ENCODE measurements around the gene SVOPL.

Gene SVOPL

DNA sequence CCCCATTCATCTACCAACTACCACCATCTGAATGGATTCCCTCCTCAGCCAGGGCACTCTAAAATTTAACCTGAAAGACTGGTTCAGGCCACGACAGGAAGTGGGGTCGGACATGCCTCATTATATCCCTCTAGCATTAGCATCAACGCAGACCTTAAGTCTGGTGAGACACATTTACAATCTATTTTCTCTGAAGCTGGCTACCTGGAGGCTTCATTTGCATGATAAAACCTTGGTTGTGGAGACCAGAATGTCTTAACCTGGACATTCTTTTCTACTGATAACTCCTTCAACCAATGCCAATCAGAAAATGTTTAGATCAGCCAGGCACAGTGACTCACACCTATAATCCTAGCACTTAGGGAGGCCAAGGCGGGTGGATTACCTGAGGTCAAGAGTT is 42.3 kb downstream of the SVOPL start:
- no peak for DNase-seq

- no peak for DNase-seq
Measured at GRCh38 chr7:138657854-138658386, 43.2 kb downstream of the SVOPL start.

DNA sequence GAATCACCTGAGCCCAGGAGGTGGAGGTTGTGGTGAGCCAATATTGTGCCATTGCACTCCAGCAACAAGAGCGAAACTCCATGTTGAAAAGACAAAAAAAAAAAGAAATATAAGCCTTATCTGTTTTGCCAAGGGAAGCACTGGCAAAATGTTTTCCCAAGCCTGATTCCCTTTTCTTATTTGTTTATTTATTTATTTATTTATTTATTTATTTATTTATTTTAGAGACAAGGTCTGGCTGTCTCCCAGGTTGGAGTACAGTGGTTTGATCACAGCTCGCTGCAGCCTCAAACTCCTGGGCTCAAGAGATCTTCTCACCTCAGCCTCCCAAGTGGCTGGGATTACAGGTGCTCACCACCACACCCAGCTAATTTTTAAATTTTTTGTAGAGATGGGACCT is 44.2 kb downstream of the SVOPL start:
- DNase-seq = no peak

GRCh38 chr7:138654616-138655015 is 46.5 kb downstream of the SVOPL start:
- DNase-seq = no peak

DNA sequence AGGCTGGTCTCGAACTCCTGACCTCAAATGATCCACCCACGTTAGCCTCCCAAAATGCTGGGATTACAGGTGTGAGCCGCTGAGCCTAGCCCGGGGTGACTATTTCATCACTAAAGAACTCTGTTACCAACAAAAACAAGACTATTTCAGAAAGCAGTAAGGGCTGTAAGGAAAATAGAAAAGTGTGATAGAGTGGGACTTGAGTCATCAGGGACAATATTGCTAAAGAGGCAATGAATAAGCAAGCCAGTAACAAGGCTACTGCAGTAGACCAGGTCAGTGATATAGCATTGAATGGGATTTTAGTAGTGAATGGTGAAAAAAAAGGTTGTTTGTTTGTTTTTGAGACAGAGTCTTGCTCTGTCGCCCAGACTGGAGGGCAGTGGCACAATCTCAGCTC is 51.7 kb downstream of the SVOPL start:
- no peak for DNase-seq

GRCh38 chr7:138645284-138645683 is 55.9 kb downstream of the SVOPL start:
- no peak for DNase-seq

- DNase-seq = no peak
Measured at GRCh38 chr7:138632826-138633602, 68.1 kb downstream of the SVOPL start.

GRCh38 chr7:138632384-138632783 is 68.8 kb downstream of the SVOPL start:
- DNase-seq = no peak

DNA sequence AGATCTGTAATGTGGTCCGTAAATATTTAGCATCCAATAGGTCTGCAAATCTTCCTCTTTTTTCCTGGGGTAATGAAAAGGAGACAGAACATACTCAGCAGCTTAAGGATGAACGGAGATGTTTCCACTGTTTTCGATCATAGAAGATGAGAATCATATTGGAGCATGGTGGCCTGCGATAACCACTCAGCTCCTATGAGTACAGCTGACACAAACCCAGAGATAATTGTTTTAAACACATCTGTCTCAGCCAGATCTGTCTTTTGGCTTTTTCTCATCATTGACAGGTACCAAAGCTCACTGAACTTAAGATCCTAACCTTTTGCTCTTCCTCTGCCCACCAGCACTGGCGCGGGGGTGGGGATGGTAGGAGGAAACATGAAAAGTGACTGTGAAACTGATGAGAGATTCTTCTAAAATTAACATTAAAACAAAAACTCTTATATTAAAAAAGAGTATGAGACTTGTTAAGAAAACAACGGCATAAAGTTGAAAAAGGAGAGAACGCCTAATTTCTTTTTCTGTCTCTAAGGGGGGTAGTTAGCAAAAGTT is 71.0 kb downstream of the SVOPL start:
- DNase-seq = no peak

GRCh38 chr7:138627361-138627760 is 73.8 kb downstream of the SVOPL start:
- no peak for DNase-seq

DNA sequence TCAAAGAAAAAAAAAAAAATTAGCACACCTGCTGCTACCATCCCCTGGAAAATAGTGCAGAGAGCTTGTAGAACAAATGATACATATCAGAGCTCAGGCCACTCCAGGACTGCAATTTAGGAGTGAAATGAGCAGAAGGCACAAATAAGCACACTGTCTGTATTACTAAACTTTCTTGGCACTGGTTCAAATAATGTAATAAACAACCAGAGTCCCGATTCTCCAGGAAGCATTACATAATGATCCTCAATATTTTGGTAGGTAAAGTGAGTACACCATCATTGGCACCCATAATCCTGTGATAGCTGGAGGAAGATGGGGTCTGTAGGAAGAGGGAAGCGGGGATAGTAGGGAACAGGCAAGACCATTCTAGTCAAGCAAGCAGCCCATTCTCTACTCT is 74.3 kb downstream of the SVOPL start:
- no peak for DNase-seq

- no peak for DNase-seq
Measured at GRCh38 chr7:138625849-138626230, 75.3 kb downstream of the SVOPL start.

DNA sequence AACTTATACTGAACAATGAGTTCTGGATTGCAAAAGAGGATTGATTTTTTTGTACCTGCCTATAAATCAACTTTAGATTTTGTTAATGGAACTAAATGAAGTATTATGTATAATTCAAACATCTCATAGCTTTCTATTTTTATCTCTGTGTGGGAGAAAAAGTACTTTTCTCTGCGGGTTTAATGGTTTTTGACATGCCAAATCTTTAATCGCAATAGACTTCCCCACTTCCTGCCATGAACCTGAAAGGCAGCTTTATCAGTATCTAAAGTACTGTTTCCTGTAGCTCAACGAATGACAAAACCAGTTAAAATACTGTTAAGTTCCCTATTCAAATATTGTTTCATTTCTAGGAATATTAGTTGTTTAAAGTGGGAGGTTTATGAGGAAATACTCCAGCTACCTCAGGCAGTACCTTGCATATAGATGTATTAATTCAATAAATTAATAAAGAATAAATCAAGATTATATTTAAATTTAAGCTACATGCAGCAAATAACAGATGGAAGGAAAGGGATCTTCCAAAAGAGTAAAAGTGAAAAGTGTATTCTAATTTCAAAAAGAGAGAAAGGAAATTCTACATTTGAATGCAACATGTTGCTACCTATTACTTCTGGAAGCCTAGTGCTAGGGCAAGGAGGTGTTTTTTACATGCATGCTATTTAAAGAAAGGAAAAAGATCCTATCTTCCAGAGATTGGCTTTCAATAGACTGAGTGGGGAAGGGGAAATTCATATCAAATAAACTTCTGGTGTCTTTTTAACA is 75.9 kb downstream of the SVOPL start:
- no peak for DNase-seq

DNA sequence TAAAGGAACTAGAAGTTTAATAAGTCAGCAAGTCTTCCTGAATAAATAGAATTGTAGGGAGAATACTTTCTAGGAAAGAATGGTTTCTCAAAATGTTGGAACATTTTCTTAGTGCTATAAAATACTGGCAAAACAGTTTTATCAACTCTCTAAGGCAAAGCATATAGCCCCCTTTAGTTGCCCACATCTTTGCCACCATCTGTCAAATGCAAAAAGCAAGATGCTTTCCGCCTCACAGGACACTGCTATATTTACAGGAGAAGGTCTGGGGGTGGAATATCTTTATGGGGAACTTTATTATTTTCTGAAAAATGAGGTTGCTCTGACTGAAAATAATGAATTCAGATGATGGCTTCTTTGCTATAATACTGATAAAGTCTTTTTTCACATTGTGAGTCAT is 78.3 kb downstream of the SVOPL start:
- DNase-seq = no peak

DNA sequence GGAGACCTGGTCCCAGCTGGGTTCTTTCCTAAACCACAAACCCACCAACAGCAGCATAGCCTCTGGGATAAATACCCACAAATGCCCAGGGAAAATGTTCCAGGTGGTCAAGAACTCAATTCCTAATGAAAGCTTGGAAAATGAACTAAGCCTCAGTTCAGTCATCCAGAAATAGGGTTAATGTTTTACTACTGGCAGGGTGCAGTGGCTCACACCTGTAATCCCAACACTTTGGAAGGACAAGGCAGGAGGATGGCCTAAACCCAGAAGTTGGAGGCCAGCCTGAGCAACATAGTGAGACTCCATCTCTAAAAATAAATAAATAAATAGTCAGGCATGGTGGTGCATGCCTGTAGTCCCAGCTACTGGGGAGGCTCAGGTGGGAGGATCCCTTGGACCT is 82.2 kb downstream of the SVOPL start:
- DNase-seq = no peak

- no peak for DNase-seq
Measured at GRCh38 chr7:138618506-138618905, 82.7 kb downstream of the SVOPL start.

DNA sequence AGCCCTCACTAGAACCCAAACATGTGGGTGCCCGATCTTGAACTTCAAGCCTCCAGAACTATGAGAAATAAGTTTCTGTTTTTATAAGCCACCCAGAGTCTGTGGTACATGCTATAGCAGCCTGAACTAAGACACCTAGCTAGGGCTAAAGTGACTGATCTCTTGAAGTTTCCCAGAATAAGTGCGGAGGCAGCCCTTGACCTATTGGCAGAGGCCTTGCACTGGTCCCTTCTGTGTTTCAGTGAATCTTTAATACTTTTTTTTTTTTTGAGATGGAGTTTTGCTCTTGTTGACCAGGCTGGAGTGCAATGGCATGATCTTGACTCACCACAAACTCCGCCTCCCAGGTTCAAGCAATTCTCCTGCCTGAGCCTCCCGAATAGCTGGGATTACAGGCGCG is 85.1 kb downstream of the SVOPL start:
- no peak for DNase-seq

- DNase-seq = no peak
Measured at GRCh38 chr7:138613630-138614029, 87.5 kb downstream of the SVOPL start.

GRCh38 chr7:138610671-138611170 is 90.4 kb downstream of the SVOPL start:
- no peak for DNase-seq

- no peak for DNase-seq
Measured at GRCh38 chr7:138608275-138608674, 92.9 kb downstream of the SVOPL start.

GRCh38 chr7:138607216-138608126 is 93.7 kb downstream of the SVOPL start:
- no peak for DNase-seq

DNA sequence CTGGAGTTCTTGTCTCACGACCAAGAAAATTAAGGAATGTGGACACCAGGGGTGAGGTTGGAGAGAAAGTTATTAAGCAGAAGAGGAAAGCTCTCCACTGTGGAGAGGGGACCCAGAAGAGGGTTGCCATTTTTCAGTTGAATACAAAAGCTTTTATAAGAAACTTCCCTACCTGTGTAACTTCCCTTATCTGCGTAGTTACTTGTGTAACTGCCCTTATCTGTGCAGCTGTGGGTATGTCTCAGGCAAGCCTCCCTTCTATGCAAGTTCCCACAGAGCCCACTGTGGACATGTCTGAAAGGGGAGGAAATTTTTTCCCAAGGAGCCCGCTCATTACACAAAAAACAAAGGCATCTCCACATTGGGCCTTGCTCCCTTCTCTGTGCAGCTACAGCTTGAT is 94.9 kb downstream of the SVOPL start:
- no peak for DNase-seq
